CD4-positive, alpha-beta T cell (primary cell): Measurements from ENCODE around the gene KCTD10. TPM values are rescaled to one million over a fixed set of nuclear protein-coding genes. Genes with fewer than 3 reads are reported as not detected.
"Not testable (repeated sequence)": the region's sequence is repeated elsewhere in the genome, so short reads cannot be mapped to it uniquely, and the experiment has no call there.

Experiments
- ATAC-seq: fragments of 200-7000 bp; cut with Tn5 transposase; one replicate; pipeline ENCODE4 v1.10.0; 2022; ENCODE audit warnings: mild to moderate bottlenecking; ENCODE audit not compliant: poor library complexity
- CTCF ChIA-PET: fragments of 350-600 bp; sonication (Branson Sonifier 250); formaldehyde crosslinking; loops from one replicate; lab custom pipeline; 2021; ENCODE audit warnings: antibody characterized with exemption, inconsistent platforms; lab: Charles Lee
- POLR2A ChIA-PET: fragments of 350-600 bp; sonication (Branson Sonifier 250); formaldehyde crosslinking; loops from one replicate; lab custom pipeline; 2021; ENCODE audit warnings: antibody characterized with exemption, inconsistent platforms; lab: Charles Lee
- DNase-seq, 14 experiments: peaks; one replicate each; pipeline ENCODE4 v3.0.0-alpha.2; 2013 to 2020; ENCODE audit warnings: mixed read lengths in 2 of 14
- H3K27ac ChIP-seq, 2 donors: one replicate each; pipeline versions ENCODE4 v1.5.1 to v1.7.0; 2013; ENCODE audit warnings: low read length in 2 of 2, low read depth in 1 of 2, mild to moderate bottlenecking in 1 of 2
- H3K27me3 ChIP-seq, 2 experiments: 1 replicate in 1 of 2; 2 replicates in 1 of 2; pipeline versions ENCODE4 v1.6.1 to v1.7.0; 2013; ENCODE audit warnings: low read length in 2 of 2, control low read depth in 1 of 2, mild to moderate bottlenecking in 1 of 2, moderate library complexity in 1 of 2; ENCODE audit not compliant: insufficient read depth in 2 of 2, control insufficient read depth in 1 of 2
- H3K36me3 ChIP-seq: one replicate; pipeline ENCODE4 v1.6.1; 2013; ENCODE audit warnings: low read length, control low read depth; ENCODE audit not compliant: insufficient read depth
- H3K4me1 ChIP-seq: one replicate; pipeline ENCODE4 v1.6.1; 2013; ENCODE audit warnings: low read length, control low read depth; ENCODE audit not compliant: insufficient read depth
- H3K4me3 ChIP-seq: one replicate; pipeline ENCODE4 v1.5.1; 2013; ENCODE audit warnings: mild to moderate bottlenecking, low read length, moderate library complexity
- H3K9me3 ChIP-seq, 2 experiments: 1 replicate in 1 of 2; 2 replicates in 1 of 2; pipeline versions ENCODE4 v1.6.1 to v1.7.0; 2013; ENCODE audit warnings: low read length in 2 of 2, mild to moderate bottlenecking in 2 of 2, control low read depth in 1 of 2, moderate library complexity in 1 of 2; ENCODE audit not compliant: control insufficient read depth in 1 of 2, insufficient read depth in 1 of 2
- H3K27ac Mint-ChIP-seq: one replicate; pipeline ENCODE4 v1.8.0; 2020; ENCODE audit warnings: mixed read lengths
- H3K27me3 Mint-ChIP-seq: one replicate; pipeline ENCODE4 v1.8.0; 2021; ENCODE audit warnings: mixed read lengths
- H3K36me3 Mint-ChIP-seq: one replicate; pipeline ENCODE4 v1.8.0; 2021; ENCODE audit warnings: low read depth, mixed read lengths
- H3K4me1 Mint-ChIP-seq: one replicate; pipeline ENCODE4 v1.8.0; 2021; ENCODE audit warnings: low read depth, mixed read lengths
- H3K4me3 Mint-ChIP-seq: one replicate; pipeline ENCODE4 v1.8.0; 2020; ENCODE audit warnings: mild to moderate bottlenecking, mixed read lengths
- H3K9me3 Mint-ChIP-seq: one replicate; pipeline ENCODE4 v1.8.0; 2020; ENCODE audit warnings: mixed read lengths
- intact Hi-C, 2 experiments: fragments of 100-400 bp; cut with DNase I in 1 of 2; cut with micrococcal nuclease in 1 of 2; formaldehyde crosslinking; loops; one replicate each; pipeline versions ENCODE4 v1.15.1 to v1.9.0; 2023 to 2025; cut with DNase I, micrococcal nuclease
- total RNA-seq, 174 experiments: library from RNA in 2 of 174; stranded (reverse) in 2 of 174; gene quantifications; one replicate each; pipeline ENCODE4 v1.2.3 and lab custom pipeline; 2021 to 2026
- TF ChIP-seq, protein P1 (sequence below): fragments of 200-600 bp; IDR thresholded peaks from one replicate; pipeline ENCODE4 v1.8.0; 2022; ENCODE audit warnings: antibody characterized with exemption, mild to moderate bottlenecking

The KCTD10 gene
- total RNA-seq, 2 experiments from 2014 or later, result 24.2 to 26.1 TPM

GRCh38 chr12:109475993-109476806, 900 bp downstream of the KCTD10 start:
- Mint-ChIP-seq H3K27me3 (no peaks in the 10 kb centered on the region), H3K27ac (peak overlapping the region; percentile 92), H3K36me3 (peaks cover 18% of the 10 kb centered on the region), H3K9me3 (no peaks in the 10 kb centered on the region), H3K4me1 (peaks cover 50% of the 10 kb centered on the region), H3K4me3 (peak overlapping the region; percentile 98)
- TF ChIP-seq, protein P1, sequence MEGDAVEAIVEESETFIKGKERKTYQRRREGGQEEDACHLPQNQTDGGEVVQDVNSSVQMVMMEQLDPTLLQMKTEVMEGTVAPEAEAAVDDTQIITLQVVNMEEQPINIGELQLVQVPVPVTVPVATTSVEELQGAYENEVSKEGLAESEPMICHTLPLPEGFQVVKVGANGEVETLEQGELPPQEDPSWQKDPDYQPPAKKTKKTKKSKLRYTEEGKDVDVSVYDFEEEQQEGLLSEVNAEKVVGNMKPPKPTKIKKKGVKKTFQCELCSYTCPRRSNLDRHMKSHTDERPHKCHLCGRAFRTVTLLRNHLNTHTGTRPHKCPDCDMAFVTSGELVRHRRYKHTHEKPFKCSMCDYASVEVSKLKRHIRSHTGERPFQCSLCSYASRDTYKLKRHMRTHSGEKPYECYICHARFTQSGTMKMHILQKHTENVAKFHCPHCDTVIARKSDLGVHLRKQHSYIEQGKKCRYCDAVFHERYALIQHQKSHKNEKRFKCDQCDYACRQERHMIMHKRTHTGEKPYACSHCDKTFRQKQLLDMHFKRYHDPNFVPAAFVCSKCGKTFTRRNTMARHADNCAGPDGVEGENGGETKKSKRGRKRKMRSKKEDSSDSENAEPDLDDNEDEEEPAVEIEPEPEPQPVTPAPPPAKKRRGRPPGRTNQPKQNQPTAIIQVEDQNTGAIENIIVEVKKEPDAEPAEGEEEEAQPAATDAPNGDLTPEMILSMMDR, result no peak
- ChIA-PET POLR2A (interaction anchor here (1.0 to 2.7 kb wide), 5 partner anchors 13 to 424 kb away, joined by 3 to 21 read pairs (median 4); partner anchors contain the start of genes MMAB, MVK and USP30), CTCF (no interaction called here)
- Histone ChIP-seq H3K4me1 (peaks cover 31% of the 10 kb centered on the region), H3K36me3 (no peaks in the 10 kb centered on the region), H3K27me3 (no peaks in the 10 kb centered on the region), H3K9me3 (no peaks in the 10 kb centered on the region), H3K4me3 (peak overlapping the region; percentile 90), H3K27ac (peak overlapping the region in 1 of 2 donors; percentile 9)
- DNase-seq (peak in 1 of 14 experiments; percentile 9), ATAC-seq (no peak)
- intact Hi-C loops, result loop anchor here in 1 of 2 experiments (2.0 to 10.0 kb wide), 10 partner anchors 99 to 1789 kb away; partner anchors contain the start of genes ARPC3, C12orf76, FICD and GLTP

GRCh38 chr12:109475121-109475520, 2.0 kb downstream of the KCTD10 start:
- peak overlapping the region; percentile 98 for H3K4me3 Mint-ChIP-seq
- Histone ChIP-seq H3K36me3 (peaks cover 7% of the 10 kb centered on the region), H3K27me3 (no peaks in the 10 kb centered on the region), H3K4me3 (no peak overlapping the region), H3K9me3 (no peaks in the 10 kb centered on the region), H3K4me1 (peaks cover 36% of the 10 kb centered on the region), H3K27ac (no peak overlapping the region)
- no peak for ATAC-seq
- no peaks in the 10 kb centered on the region for H3K9me3 Mint-ChIP-seq
- peaks cover 28% of the 10 kb centered on the region for H3K36me3 Mint-ChIP-seq
- ChIA-PET POLR2A (no interaction called here), CTCF (no interaction called here)
- DNase-seq, result no peak
- TF ChIP-seq, protein P1, result no peak
- H3K4me1 Mint-ChIP-seq, result peaks cover 60% of the 10 kb centered on the region
- no peak overlapping the region for H3K27ac Mint-ChIP-seq
- H3K27me3 Mint-ChIP-seq, result no peaks in the 10 kb centered on the region
- intact Hi-C loops, result loop anchor here in 1 of 2 experiments (5.0 to 10.0 kb wide), 9 partner anchors 410 to 1788 kb away; partner anchors contain the start of genes ARPC3, C12orf76, FICD and GLTP

DNA sequence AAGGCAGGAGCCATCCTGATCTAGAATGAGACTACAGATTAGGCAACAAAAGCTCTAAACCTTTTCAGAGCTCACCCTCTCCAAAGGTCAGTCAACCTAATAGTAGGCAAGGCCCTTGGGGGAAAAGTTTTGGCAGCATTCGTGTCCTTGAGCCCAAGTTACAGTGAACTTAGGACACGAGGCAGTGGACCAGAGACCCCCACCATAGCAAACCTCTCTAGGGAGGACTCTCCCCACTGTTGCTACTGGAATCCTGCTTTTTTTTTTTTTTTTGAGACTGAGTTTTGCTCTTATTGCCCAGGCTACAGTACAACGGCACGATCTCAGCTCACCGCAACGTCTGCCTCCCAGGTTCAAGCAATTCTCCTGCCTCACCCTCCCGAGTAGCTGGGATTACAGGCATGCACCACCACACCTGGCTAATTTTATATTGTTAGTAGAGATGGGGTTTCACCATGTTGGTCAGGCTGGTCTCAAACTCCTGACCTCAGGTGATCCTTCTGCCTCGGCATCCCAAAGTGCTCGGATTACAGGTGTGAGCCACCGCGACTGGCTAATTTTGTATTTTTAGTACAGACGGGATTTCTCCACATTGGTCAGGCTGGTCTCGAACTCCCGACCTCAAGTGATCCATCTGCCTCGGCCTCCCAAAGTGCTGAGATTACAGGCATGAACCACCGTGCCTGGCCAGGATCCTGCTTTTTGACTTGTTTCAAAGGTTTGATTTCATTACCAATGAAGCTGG, 3.4 kb downstream of the KCTD10 start:
- H3K27ac Mint-ChIP-seq, H3K9me3 Mint-ChIP-seq, H3K4me3 ChIP-seq, ATAC-seq, H3K9me3 ChIP-seq, H3K27ac ChIP-seq, H3K27me3 Mint-ChIP-seq, H3K27me3 ChIP-seq, DNase-seq, H3K4me3 Mint-ChIP-seq: not testable (repeated sequence)
- ChIA-PET POLR2A (interaction anchor here (2.1 kb wide), 1 partner anchor 10 kb away, joined by 8 read pairs; no protein-coding TSS in a partner anchor), CTCF (interaction anchor here (0.5 to 1.4 kb wide), 2 partner anchors 41 to 973 kb away, joined by 3 read pairs; no protein-coding TSS in a partner anchor)
- H3K4me1 Mint-ChIP-seq, result peaks cover 51% of the 10 kb centered on the region
- Histone ChIP-seq H3K36me3 (peaks cover 20% of the 10 kb centered on the region), H3K4me1 (peaks cover 37% of the 10 kb centered on the region)
- peaks cover 39% of the 10 kb centered on the region for H3K36me3 Mint-ChIP-seq
- intact Hi-C loops, result loop anchor here in 1 of 2 experiments (10.0 kb wide), 3 partner anchors 411 to 1709 kb away; partner anchors contain the start of genes FICD, GLTP and PRDM4
